Renal cortical epithelial cell (primary cell): Measurements from ENCODE around the gene ATAD1. TPM values are rescaled to one million over a fixed set of nuclear protein-coding genes. Genes with fewer than 3 reads are reported as not detected.
"Not testable (repeated sequence)": the region's sequence is repeated elsewhere in the genome, so short reads cannot be mapped to it uniquely, and the experiment has no call there.

Experiments used
- DNase-seq: peaks from one replicate; pipeline ENCODE4 v3.0.0-alpha.2; 2011; ENCODE audit warnings: low read depth
- total RNA-seq: library from RNA; depleted of rRNA; stranded (reverse); fragments of >200 nt; gene quantifications from 2 replicates; pipeline ENCODE4 v1.2.3, GENCODE V29; 2014

Gene ATAD1
- total RNA-seq, 1 donor from 2014 or later: 99.5 TPM

DNA sequence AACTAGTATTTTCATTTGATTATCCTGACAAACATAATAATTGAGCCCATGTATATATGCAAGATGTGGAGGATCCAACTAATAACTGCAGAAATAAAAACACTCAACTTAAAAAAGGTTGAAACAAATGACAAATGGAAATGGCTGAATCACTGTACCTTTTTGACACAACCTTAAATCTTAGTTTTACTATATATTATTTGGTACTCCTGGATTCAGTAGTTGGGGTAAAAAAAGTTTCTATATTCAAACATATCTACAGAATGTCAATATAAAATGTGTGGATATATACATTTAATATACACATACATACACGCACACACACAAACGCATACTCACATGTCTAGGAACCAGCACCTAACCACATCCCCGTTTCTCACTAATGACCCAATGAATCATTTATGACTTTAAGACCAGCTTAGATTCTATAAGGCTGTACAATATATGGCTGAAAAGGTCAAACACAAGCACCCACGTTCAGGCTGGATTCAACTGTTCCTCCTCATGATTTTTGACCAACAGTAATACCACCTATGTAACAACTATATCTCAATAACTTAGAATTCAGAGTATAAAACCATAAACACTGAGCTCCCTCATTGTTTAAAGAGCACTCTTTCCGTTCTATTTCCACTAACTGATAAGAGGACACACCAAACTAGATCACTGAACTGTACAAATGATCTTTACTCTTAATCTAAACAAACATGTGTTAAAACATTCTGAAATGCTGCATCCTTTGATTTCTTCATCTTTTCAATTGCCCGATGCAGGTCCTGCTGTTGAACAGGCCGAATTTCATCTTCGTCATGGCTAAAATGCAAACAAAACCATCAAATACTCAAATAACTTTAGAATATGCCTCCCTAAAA is 63.8 kb downstream of the ATAD1 start:
- no peak for DNase-seq

DNA sequence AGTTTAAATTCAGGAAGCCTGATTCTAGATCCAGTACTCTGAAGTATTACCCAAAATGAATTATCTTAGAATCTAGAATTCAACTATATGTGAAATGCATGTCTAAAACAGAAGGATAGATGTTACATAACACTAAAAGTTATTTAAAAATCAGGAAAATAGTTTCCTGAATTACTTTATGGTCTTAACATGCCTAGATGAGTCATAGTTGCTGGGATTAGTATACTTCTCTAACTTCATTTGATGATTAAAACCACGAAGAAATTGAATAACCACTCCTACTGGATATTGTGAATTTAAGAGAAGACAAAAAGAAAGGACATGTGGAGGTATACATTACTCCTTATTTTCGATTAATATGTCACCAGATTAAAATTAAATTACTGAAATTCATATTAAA is 65.5 kb downstream of the ATAD1 start:
- DNase-seq: peak; percentile 80

DNA sequence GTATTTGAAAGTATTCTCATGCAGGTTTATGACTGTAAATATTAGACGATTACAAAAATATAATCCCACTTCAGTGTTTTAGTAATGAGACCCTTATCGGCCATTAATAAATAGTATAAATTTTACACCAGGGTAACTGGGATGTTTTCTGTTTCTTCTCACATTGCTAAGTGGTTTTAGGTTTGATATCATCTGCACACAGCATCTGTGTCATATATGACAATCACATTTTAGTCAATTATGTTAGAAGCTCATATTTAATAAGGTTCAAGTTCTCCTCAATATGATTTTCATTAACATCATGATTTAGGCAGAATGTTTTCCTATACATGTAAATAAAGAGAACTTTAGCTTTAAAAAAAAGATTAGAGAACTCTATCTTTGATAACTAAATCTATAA is 66.8 kb downstream of the ATAD1 start:
- DNase-seq: no peak

DNA sequence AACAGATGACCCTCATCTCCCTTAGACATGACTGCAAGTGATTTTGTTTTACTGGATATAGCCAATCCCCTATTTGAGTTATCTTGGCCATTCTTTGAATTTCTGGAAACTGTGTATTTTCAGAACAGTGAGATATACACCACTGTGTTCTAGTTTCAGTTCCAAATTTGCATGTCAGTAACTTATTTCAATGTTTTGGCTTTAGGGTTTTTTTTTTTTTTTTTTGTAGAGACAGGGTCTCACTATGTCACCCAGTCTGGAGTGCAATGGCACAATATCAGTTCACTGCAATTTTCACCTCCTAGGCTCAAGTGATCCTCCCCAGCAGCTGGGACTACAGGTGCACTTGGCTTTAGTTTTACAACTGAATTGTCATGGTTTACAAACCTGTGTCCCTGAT is 67.2 kb downstream of the ATAD1 start:
- no peak for DNase-seq

DNA sequence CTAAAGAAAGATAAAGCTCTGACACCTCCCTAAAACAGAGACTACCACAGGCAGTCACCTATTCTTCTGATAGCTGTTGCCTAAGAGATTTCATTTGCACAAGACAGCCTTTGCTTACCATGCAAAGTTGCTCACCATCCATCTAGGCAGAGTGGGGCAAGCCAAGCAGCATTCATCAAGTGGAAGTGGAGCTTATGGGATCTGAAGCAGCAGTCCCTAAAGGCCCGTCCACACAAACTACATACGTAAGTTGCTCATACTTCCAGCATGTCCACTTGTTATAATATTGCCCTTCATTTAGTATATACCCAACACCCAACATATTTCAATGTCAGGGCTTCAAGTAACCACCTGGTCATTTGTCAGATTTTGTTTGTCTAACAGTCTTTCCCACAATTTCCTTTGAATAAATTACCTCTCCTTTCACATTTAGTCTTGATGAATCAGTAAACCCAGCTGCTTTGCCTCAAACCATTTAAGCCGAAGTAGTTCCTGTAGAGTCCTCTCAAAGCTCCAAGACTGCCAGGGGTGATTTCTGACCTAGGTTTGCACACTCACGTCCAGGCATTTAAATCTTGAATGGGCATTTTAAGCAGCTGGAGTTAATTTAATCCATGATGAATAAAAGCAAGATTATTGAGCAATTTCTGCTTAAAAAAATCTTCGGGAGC is 67.9 kb downstream of the ATAD1 start:
- peak; percentile 97 for DNase-seq

DNA sequence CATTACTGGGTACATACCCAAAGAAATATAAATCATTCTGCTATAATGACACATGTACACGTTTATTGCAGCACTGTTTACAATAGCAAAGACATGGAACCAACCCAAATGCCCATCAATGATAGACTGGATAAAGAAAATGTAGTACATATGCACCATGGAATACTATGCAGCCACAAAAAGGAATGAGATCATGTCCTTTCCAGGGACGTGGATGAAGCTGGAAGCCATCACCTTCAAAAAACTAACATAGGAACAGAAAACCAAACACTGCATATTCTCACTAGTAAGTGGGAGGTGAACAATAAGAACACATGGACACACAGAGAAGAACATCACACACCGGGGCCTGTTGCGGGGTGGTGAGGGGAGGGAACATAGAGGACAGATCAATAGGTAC is 69.8 kb downstream of the ATAD1 start:
- DNase-seq: not testable (repeated sequence)

DNA sequence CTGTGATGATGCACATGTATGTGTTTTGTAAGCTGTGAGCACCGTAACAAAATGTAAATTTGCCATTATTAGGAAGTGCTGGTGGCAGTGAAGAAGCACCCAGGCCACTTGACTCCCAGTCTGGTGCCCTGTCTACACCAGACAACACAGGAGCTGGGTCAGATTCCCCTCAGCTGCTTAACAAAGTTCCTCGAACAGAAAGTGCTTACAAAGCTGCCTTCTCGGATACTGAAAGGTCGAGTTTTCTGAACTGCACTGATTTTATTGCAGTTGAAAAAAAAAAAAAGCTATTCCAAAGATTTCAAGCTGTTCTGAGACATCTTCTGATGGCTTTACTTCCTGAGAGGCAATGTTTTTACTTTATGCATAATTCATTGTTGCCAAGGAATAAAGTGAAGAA is 71.1 kb downstream of the ATAD1 start:
- DNase-seq: no peak

DNA sequence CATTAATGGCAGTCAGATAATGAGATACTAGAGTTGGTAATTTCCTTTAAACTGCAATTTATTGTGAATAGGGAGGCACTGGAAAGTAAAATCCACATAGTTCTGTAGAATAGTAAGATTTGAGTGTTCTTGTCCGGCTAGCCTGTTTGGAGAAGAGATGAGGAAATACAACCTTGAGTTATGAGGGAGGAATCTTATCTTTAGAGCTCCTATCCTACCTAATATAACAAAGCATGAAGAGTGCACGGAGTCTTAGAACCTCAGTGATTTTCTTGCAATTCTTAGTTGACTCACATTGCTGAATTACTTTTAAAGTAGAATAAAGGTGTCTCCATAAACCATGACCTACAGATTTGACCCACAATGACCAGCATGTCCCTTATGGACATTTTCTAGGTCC is 73.4 kb downstream of the ATAD1 start:
- DNase-seq: no peak

DNA sequence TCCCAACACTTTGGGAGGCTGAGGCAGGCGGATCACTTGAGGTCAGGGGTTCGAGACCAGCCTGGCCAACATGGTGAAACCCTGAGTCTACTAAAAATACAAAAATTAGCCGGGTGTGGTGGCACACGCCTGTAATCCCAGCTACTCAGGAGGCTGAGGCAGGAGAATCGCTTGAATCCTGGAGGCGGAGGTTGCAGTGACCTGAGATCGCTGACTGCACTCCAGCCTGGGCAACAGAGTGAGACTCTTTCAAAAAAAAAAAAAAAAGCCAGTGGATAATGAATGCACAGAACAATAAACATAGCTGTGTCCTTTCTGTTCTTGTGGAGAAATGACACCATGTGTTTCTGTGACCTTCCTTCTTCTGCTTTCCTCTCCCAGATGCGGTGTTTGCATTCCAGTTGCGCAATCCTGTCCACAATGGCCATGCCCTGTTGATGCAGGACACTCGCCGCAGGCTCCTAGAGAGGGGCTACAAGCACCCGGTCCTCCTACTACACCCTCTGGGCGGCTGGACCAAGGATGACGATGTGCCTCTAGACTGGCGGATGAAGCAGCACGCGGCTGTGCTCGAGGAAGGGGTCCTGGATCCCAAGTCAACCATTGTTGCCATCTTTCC is 74.9 kb downstream of the ATAD1 start:
- not testable (repeated sequence) for DNase-seq

DNA sequence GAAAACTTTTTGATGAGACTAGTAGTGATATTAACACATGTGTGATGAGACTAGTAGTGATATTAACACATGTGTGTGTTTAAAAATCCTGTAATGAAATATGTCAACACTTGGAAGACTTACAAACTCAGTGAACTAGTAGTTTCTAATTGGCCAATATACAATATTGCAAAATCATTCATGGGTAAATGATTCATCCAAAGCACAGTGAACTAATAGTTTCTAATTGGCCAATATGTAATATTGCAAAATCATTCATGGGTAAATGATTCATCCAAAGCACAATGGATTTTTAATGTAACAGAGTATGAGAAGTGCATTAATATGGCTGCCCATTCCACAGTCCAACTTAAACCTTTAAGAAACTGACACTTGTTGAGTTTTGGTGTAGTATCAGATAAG is 77.8 kb downstream of the ATAD1 start:
- DNase-seq: peak; percentile 90

DNA sequence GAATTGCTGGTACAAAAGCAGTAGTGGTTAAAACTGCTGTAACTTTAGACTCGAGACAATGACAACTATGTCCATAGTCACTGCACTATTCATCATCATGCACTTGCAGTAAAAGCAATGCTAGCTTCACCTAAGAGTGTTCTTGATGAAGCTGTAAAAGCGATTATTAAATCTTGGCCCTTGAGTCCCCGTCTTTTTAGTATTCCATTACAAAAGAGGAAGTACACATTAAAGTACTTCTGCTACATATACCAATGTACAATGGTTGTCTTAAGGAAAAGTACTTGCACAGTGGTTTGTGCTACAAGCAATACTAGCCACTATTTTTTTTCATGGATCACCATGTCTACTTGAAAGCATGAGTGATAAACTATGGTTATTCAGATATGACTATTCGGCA is 78.3 kb downstream of the ATAD1 start:
- no peak for DNase-seq

DNA sequence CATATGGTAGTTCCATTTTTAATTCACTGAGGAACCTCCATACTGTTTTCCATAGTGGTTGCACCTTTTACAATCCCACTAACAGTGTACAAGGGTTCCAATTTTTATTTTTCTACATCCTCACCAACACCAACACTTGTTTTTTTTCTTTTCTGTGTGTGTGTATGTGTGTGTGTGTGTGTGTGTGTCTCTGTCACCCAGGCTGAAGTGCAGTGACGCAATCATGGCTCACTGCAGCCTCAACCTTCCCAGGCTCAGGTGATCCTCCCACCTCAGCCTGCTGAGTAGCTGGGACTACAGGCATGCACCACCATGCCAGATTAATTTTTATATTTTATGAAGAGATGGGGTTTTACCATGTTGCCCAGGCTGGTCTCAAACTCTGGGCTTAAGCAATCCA is 79.8 kb downstream of the ATAD1 start:
- DNase-seq: not testable (repeated sequence)

DNA sequence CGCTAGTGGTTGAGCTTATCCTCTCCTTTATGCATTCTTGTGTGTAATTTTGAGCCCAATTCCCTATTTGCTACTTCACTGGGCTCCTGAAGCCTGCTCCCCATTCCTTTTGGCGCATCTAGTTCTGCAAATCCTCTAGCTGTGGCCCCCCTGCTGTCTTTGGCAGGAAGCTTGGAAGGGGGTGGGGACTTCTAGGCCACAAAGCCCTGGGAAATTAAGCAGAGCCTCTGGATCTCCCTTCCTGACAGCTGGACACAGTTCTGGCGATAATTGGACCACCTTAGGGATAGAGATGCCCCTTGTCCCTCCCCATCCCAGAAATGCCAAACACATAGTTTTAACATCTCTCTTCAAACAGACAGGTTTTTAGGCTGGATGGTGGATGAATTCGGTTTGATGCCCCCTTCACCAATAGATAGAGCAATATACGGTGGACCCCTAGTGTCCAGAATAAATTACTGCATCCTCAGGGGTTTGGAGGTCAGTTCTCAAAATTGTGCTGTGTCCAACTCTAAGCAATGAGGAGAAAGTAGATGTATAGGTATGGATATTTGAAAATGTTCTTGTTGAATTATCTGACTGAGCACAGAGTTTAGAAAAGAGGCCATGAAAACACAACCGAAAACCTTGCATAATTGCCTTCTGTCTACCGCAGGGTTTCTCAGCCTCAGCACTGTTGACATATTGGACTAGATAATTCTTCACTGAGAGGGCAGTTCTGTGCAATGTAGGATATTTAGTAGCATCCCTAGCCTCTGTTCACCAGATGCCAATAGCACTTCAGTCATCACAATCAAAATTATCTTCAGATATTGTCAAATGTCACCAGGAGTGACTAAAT is 82.8 kb downstream of the ATAD1 start:
- DNase-seq: peak; percentile 28

DNA sequence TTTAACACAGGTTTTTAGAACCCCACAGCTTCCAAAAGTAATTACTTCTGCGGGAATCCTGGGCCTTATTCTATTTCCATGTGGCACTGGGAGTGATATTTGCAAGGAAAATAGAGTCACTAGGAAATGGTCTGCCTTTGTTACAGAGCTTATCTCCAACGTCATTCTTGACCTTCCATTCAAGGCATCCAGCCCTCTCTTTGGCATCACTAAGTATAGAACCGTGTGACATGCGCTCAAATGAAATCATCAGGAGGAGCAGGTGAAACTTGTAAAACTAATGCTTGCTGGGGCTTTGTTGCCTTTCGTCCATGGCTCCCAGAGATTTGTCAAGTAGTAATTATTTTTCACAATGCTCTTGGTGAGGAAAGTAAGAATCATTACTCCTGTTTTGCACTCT is 84.9 kb downstream of the ATAD1 start:
- DNase-seq: no peak

DNA sequence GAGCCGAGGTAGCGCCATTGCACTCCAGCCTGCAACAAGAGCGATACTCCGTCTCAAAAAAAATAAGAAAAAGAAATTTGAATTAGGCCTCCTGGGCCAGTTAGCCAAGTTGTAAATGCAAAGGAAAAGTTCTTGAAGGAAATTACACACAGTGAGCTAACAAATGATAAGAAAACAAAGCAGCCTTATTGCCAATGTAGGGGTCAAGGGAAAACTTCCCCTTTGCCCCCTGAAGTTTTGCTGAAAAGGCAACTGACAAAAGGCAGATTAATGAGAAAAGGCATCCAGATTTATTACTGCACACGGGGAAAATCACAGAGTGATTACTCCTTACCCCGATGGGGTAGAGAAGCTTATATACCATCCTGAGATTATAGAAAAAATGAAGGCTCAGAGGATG is 88.1 kb downstream of the ATAD1 start:
- DNase-seq: no peak

DNA sequence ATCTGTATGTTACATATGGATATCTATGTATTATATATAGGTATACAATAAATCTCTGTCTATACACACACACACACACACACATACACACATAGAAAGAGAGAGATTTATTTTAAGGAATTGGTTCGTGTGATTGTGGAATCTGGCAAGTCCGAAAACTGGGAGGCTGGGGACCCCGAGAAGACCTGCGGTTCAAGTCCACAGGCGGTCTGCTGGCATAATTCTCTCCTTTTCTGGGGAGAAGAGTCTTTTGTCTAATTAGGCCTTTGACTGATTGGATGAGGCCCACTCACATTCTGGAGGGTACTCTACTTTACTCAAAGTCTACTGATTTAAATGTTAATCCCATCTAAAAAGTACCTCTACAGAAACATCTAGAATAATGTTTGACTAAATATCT is 93.2 kb downstream of the ATAD1 start:
- no peak for DNase-seq

DNA sequence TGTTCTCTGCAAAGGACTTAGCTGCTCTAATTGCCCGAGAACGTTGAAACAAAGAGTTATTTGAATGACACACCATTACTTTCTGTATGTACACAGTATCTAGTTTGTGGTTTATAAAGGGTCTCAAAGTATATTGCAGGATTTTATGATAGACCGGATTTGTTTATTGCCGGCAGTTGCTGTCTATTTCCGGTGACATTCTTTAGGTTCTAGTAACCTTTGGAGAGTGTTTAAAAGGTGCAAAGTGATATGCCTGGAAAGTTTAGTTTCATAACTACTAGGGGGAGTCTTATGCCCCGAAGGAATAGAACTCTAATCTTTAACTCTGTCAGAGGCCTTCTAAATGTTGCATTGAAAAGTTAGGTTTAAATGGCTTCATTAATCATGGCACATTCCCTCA is 94.5 kb downstream of the ATAD1 start:
- peak; percentile 78 for DNase-seq

DNA sequence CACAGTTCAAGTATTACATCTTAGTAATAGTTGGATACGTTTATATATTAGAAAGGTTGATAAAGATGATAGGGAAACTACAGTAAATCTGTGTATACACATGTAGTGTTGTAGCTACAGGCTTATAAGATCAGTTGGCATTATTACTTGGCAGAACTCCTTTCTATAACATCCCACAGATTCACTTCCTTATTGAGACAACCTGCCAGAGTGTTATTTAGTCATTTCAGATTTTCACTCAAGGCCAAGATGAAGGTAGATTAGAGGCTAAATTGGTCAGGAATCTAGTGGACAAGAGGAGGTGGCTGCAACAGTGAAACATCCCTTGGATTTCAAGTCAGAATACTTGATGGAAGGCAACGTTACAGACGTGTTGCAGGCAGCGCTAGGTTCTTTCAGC is 95.3 kb downstream of the ATAD1 start:
- no peak for DNase-seq

DNA sequence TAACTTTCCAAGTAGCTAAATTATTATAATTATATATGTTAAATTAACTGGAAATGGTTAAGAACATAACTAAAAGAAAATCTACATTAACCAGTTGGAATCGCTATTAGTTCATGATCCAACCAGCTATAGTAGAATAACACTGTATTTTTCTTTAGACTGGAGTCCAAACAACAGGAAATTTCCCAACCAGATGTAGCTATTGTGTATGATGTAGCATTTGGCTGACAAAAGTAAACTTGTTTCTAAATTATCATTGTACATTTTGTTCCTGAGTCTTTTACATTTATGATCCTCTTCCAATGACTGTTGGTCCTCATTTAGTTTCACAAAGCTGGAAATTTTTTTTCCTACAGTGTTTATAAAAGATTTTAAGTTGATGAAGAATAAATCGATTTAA is 96.2 kb downstream of the ATAD1 start:
- no peak for DNase-seq

DNA sequence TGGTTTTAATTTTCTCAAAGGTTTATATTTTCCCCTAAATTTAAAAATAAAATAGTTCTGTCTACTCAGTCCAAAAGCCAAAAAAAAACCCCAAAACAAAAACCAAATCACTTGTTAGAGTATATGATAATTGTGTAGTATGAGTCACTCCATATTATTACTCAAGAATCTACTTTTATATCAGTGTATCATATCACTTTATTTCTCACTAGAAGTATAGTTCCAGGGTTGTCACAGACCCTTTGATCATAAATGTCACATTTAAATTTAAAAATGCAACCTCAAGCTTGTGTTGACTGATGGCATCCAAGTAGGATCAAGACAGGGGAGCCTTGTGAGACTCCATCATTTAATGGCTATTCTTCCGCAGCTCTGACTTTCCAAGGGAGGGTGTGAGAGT is 97.4 kb downstream of the ATAD1 start:
- DNase-seq: no peak

DNA sequence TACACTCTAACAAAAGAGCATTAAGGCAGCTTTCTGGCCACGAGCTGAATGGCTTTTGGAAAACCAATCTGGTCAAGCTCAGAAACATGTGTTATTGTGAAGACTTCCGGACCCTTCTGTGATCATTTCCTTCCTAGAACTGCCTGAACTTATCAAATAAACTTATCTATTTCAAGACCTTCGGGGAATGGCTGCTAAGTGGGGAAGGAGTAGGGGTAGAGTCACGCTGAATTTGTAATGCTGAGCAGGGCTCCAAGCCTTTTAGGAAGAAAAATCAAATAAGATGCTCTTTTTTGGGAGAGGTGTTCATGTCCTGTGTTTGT is 101.7 kb downstream of the ATAD1 start:
- DNase-seq: no peak
